OCI-LY1 (cell line): ENCODE measurements around the gene EMID1.

Experiments
- CTCF ChIP-seq: fragments of 200-600 bp; sonication (generic), shearing (Covaris generic); IDR thresholded peaks from 2 replicates; pipeline ENCODE4 v1.5.1; 2017; ENCODE audit warnings: mild to moderate bottlenecking, antibody characterized with exemption, low read length, moderate library complexity, mixed read lengths
- EZH2 ChIP-seq: fragments of 200-600 bp; sonication (generic), shearing (Covaris generic); IDR thresholded peaks from 2 replicates; pipeline ENCODE4 v1.8.0; 2017; ENCODE audit warnings: borderline replicate concordance, mixed run types, mild to moderate bottlenecking, antibody characterized with exemption, low read length, moderate library complexity, mixed read lengths

- TF ChIP-seq CTCF (no peak), EZH2 (no peak)
Observed at GRCh38 chr22:29205594-29206371, at the start of gene EMID1.
